ENCODE measurements around the gene LRP5. TPM values are rescaled to one million over a fixed set of nuclear protein-coding genes. Genes with fewer than 3 reads are reported as not detected.

LRP5 gene
- polyA plus RNA-seq, 3 donors = 0.23 to 0.29 TPM; not detected in 1

- H3K36me3 ChIP-seq (replicated peaks in 1 of 2; ENCODE audit: control insufficient read depth in 1 of 2, insufficient read depth in 2 of 2, low read length in 2 of 2) = peaks cover 17 to 41% of the 10 kb centered on the region in 2 donors
- peaks cover 50 to 56% of the 10 kb centered on the region in 2 donors for H3K4me1 ChIP-seq (ENCODE audit: control insufficient read depth in 1 of 2, insufficient read depth in 2 of 2, low read length in 2 of 2)
- Mint-ChIP-seq H3K27ac (peak overlapping the region in 2 of 7 donors; percentile 10 to 51), H3K4me1 (peaks cover 47% of the 10 kb centered on the region), H3K9me3 (peaks cover 0 to 5% (median 0%) of the 10 kb centered on the region in 7 donors), H3K4me3 (no peak overlapping the region), H3K27me3 (ENCODE audit: low read depth in 3 of 3) (no peaks in the 10 kb centered on the region), H3K36me3 (peaks cover 48 to 51% of the 10 kb centered on the region in 2 donors)
- WGBS (ENCODE audit: insufficient coverage) = 95% methylated on average over 3 of the region's 6 CpGs
- DNase-seq = no peak
- H3K27ac ChIP-seq (ENCODE audit: low read depth in 1 of 2, low read length in 2 of 2) = peak overlapping the region in 1 of 2 donors; percentile 72
- no peak overlapping the region for H3K9ac ChIP-seq (ENCODE audit: insufficient read depth, low read length, poor library complexity, severe bottlenecking)
- no peak overlapping the region for H3K4me3 ChIP-seq (replicated peaks in 1 of 3; ENCODE audit: low read depth in 2 of 3, low read length in 3 of 3)
- H3K79me2 ChIP-seq (ENCODE audit: insufficient read depth, low read length) = peaks cover 39% of the 10 kb centered on the region
- no peaks in the 10 kb centered on the region for H3K9me3 ChIP-seq (replicated peaks in 1 of 2; ENCODE audit: control insufficient read depth in 1 of 2, insufficient read depth in 1 of 2, low read length in 2 of 2)
- H2AFZ ChIP-seq (ENCODE audit: insufficient read depth, low read depth, low read length, poor library complexity, severe bottlenecking) = no peak overlapping the region
- no peak for TF ChIP-seq CTCF (IDR thresholded peaks at IDR 0.05)
- intact Hi-C loops (cut with micrococcal nuclease) = no loop called here
- H3K4me2 ChIP-seq (replicated peaks; ENCODE audit: extremely low read depth, low read length, poor library complexity, severe bottlenecking) = no peak overlapping the region
- peaks cover 6% of the 10 kb centered on the region for H4K20me1 ChIP-seq (ENCODE audit: insufficient read depth, low read length)
- H3K27me3 ChIP-seq (ENCODE audit: control insufficient read depth in 2 of 2, insufficient read depth in 2 of 2, low read length in 2 of 2) = no peaks in the 10 kb centered on the region
Measured at GRCh38 chr11:68267881-68268240, 44.5 kb upstream of the LRP5 start.

- H3K27me3 Mint-ChIP-seq (ENCODE audit: low read depth in 3 of 3) = peaks cover 0 to 5% (median 0%) of the 10 kb centered on the region in 3 donors
- H3K4me3 ChIP-seq (replicated peaks in 1 of 3; ENCODE audit: low read depth in 2 of 3, low read length in 3 of 3) = no peak overlapping the region
- H3K4me2 ChIP-seq (replicated peaks; ENCODE audit: extremely low read depth, low read length, poor library complexity, severe bottlenecking) = no peak overlapping the region
- H3K36me3 ChIP-seq (replicated peaks in 1 of 2; ENCODE audit: control insufficient read depth in 1 of 2, insufficient read depth in 2 of 2, low read length in 2 of 2) = peaks cover 5 to 28% of the 10 kb centered on the region in 2 donors
- intact Hi-C loops (cut with micrococcal nuclease) = loop anchor here in 1 of 2 donors (5.0 kb wide), 2 partner anchors 57 to 232 kb away; partner anchors contain the start of genes KMT5B and TCIRG1
- H3K79me2 ChIP-seq (ENCODE audit: insufficient read depth, low read length) = peaks cover 44% of the 10 kb centered on the region
- H2AFZ ChIP-seq (ENCODE audit: insufficient read depth, low read depth, low read length, poor library complexity, severe bottlenecking) = no peak overlapping the region
- 86% methylated on average over 8 of the region's 10 CpGs for WGBS (ENCODE audit: insufficient coverage)
- no peaks in the 10 kb centered on the region for H3K27me3 ChIP-seq (ENCODE audit: control insufficient read depth in 2 of 2, insufficient read depth in 2 of 2, low read length in 2 of 2)
- no peaks in the 10 kb centered on the region for H3K9me3 ChIP-seq (replicated peaks in 1 of 2; ENCODE audit: control insufficient read depth in 1 of 2, insufficient read depth in 1 of 2, low read length in 2 of 2)
- no peak for TF ChIP-seq CTCF (IDR thresholded peaks at IDR 0.05)
- peaks cover 0 to 2% (median 0%) of the 10 kb centered on the region in 7 donors for H3K9me3 Mint-ChIP-seq
- peaks cover 61% of the 10 kb centered on the region for H3K4me1 Mint-ChIP-seq
- no peak overlapping the region for H3K27ac Mint-ChIP-seq
- no peak overlapping the region for H3K27ac ChIP-seq (ENCODE audit: low read depth in 1 of 2, low read length in 2 of 2)
- peaks cover 31 to 34% of the 10 kb centered on the region in 2 donors for H3K36me3 Mint-ChIP-seq
- no peak overlapping the region for H3K9ac ChIP-seq (ENCODE audit: insufficient read depth, low read length, poor library complexity, severe bottlenecking)
- peaks cover 64 to 73% of the 10 kb centered on the region in 2 donors for H3K4me1 ChIP-seq (ENCODE audit: control insufficient read depth in 1 of 2, insufficient read depth in 2 of 2, low read length in 2 of 2)
- peak overlapping the region in 1 of 2 donors; percentile 32 for H3K4me3 Mint-ChIP-seq
- peaks cover 6% of the 10 kb centered on the region for H4K20me1 ChIP-seq (ENCODE audit: insufficient read depth, low read length)
- no peak for DNase-seq
Measured at GRCh38 chr11:68269414-68270081, 42.8 kb upstream of the LRP5 start.

All from CD14-positive monocyte (primary cell).